Hematopoietic multipotent progenitor cell treated with erythropoietin and hydrocortisone succinate and interleukin-3 and kit ligand, for 17 days (in vitro differentiated cells): Measurements from ENCODE around the gene PSMB4.
A peak's percentile ranks its signal among the peaks of the same experiment; 100 is the strongest.
"Not testable (repeated sequence)": the region's sequence is repeated elsewhere in the genome, so short reads cannot be mapped to it uniquely, and the experiment has no call there.

ENCODE experiments used
- DNase-seq: peaks from one replicate; pipeline ENCODE4 v3.0.0-alpha.2; 2015; ENCODE audit warnings: low spot score

Gene PSMB4

DNA sequence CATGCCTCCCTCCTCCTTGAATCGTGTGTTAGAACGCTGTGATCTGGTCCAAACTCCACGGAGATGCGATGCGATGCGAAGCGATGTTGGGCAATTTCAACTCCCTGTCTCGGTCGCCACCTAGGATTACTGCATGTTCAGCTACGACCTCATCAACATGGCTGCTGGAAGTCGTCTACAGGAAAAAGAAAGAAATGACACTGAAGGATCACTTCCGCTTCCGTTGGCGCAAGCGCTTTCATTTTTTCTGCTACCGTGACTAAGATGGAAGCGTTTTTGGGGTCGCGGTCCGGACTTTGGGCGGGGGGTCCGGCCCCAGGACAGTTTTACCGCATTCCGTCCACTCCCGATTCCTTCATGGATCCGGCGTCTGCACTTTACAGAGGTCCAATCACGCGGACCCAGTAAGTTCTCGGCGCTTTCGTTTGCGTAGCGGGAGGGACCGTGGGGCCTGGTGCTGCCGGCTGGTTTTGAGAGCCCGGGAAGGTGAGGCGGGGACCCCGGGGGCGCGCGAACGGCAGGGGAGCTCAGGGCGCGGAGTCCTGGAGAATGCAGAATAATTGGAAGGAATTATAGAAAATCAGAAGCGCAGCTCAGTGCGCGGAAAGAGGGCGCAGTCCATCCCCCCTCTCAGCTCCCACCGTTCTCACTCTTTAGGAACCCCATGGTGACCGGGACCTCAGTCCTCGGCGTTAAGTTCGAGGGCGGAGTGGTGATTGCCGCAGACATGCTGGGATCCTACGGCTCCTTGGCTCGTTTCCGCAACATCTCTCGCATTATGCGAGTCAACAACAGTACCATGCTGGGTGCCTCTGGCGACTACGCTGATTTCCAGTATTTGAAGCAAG, at the start of gene PSMB4:
PSMB4 (plus strand) TSS at position 250 of the 848 bp plus-strand sequence; CDS start at position 265, 15 bp downstream.
- DNase-seq, result peak; percentile 95

DNA sequence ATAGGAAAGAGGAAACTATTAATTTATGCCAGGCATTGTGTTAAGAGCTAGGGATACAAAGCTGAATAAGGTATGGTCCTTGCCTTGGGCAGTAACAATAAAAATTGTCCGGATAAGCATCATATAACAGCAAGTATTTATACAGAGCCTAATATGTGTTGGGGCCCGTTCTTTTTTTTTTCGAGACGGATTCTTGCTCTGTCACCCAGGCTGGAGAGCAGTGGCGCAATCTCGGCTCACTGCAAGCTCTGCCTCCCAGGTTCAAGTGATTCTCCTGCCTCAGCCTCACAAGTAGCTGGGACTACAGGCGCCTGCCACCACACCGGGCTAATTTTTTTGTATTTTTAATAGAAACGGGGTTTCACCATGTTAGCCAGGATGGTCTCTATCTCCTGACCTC, 49.0 kb upstream of the PSMB4 start:
- DNase-seq, result not testable (repeated sequence)

DNA sequence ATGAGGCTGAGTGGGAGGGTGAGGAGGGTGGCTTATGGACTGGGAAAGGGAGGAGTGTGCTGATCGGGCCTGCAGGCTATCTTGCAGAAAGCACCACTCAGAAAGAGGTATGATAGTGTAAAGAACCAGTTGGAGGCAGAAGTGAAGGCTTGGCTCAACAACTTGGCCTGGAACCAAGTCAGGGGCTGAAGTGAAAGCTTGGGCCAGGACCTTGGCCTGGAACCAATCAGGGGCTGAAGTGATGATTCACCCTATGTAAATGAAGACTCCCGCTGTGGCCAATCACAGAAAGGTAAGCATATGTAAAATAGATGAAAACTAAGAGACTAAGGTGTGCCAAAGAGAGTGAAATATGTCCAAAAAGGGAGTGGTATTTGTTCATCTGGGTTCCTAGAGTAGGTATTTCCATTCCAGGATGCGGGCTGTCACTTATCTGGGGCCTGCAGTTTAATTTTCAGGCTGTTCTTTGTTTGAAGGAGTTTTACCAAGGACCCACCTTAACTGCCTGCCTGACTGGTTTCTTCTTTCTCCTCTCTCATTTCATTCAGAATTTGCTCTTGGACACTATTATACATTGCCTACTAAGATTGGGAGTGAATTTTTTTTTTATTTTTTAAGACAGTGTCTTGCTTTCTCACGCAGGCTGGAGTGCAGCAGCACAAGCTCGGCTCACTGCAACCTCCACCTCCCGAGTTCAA, 47.2 kb upstream of the PSMB4 start:
- peak; percentile 79 for DNase-seq

DNA sequence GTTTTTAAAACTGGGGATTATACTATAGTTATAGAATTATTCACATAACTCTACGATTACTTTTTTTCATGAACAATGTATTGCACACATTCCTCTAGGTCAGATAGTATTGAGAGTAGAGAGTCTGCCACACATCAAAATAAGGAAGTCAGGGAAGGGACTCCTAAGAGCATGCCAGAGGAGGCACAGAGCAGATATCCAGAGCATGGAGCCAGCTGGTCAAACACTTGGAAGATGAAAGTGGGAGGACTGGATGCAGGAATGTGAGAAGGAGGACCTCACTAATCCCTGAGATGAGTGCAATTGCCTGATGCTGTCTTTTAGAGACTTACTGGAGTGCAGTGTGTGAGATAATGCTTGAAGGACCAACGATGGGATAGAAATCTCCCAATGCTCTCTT, 42.7 kb upstream of the PSMB4 start:
- no peak for DNase-seq

DNA sequence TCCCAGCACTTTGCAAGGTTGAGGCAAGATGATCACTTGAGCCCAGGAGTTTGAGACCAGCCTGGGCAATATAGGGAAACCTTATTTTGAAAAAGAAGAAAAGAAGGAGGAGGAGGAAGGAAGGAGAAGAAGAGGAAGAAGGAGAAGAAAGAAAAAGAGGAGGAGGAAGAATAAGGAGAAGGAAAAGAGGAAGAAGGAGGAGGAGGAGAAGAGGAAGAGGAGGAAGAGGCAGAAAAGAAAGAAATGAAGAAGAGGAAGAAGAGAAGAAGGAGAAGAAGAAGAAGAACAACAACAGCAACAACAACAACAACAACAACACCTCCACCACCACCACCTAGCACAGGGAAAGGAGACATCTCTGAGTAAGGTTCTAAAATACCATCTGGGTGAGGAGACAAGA, 37.5 kb upstream of the PSMB4 start:
- no peak for DNase-seq

DNA sequence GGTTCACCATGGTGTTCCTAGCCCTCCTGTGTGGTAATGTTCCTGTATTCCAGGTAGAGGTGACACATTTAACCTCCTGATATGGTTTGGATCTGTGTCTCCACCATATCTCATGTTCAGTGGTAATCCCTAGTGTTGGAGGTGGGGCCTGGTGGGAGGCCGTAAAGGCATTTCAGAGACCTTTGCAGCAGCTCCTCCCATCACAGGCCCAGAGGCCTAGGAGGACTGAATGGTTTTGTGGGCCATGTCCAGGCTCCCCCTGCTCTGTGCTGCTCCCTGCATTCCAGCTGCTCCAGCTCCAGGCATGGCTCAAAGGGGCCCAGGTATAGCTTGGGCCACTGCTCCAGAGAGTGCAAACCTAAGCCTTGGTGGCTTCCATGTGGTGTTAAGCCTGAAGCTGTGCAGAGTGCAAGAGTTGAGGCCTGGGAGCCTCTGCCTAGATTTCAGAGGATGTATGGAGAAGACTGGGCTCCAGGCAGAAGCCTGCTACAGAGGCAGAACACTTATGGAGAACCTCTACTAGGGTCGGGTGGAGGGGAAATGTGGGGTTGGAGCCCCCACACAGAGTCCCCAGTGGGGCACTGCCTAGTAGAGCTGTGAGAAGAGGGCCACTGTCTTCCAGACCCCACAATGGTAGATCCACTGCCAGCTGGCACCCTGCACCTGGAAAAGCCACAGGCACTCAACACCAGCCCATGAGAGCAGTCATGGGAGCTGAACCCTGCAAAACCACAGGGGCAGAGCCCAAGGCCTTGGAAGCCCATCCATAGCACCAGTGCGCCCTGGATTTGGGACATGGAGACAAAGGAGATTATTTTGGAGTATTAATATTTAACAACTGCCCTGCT, 36.8 kb upstream of the PSMB4 start:
- DNase-seq, result no peak

DNA sequence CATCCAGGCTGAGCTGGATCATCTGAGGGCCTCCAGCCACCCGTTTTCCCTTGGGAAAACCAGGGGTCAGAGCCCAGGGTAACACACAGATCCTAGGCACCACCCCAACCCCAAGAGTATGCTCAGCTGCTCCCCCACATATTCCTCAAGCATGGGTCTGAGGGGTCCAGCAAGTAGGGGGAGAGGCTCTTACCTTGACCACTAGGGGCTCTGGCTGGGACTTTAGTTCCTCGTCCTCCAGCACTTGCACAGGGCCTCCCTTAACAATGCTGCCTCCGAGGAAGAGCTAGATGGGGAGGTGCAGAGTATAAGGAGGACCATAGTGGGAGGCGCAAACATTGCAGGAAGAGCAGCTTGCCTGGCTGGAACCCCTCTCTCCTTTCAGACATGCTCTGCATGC, 34.4 kb upstream of the PSMB4 start:
- no peak for DNase-seq

DNA sequence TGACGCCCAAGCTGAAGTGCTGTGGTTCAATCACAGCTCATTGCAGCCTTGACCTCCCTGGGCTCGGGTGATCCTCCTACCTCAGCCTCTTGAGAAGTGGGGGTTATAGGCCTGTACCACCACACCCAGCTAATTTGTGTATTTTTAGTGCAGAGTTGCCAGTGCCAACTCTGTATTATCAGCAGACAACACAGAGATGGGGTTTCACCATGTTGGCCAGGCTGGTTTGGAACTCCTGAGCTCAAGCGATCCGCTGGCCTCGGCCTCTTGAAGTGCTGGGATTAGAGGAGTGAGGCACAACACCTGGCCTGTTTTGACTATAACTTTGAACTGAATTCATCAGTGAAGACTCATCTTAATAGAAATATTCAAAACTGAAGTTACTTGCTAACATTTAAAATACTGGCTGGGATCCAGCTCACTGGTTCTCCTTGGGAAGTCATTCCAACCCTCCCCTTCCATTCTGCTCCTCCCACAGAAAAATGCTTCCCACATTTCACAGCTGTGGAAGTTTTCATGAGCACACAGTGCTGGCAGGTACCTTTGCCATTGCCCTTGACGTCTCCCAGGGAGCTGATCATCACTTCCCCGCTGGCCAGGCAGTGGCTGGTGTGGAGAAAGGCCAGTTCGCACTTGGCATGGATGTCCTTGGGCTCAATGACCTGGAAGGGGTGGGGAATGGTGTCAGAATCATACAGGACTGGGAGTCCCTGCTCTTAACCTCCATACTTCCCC, 31.5 kb upstream of the PSMB4 start:
- peak; percentile 67 for DNase-seq

DNA sequence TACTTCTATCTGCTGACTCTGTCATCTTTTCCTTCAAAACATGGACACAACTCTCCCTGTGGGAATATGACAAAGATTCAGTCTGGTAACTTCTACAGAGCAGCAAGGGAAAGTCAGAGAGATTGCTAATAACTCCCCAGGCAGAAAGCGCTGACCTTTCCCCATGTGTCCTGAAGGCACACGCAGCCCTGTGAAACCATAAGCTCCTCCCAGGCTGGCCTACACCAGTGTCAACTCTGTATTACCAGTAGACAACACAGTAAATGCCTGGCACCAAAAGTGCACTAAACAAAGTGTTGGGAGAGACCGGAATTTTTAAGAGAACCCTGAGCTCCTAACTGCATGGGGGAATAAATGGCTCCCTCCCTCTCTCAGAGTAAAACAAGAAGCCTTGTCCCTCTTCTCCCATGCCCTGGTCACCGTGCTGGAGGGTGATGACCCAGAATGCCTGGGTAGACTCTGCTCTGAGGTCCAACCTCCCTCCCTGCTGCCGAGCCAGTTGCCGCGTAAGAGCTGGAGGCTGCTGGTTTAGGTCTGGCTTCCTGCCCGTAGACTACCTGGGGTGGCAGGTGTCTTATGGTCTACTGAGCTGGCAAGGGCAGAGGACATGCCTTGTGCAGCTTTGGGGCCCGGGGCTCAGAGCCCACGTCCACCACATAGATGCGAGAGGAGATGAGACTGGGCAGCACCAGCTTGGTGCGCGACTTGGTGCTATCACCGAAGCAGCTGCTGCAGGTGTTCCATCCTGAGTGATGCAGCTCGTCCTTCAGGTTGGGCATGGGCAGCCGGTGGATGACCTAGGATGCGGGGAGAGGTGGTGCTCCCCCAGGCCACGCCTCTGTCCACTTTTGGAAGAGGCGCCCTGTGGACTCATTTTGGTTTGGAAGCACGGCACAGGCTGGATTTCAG, 30.7 kb upstream of the PSMB4 start:
- peak; percentile 35 for DNase-seq

DNA sequence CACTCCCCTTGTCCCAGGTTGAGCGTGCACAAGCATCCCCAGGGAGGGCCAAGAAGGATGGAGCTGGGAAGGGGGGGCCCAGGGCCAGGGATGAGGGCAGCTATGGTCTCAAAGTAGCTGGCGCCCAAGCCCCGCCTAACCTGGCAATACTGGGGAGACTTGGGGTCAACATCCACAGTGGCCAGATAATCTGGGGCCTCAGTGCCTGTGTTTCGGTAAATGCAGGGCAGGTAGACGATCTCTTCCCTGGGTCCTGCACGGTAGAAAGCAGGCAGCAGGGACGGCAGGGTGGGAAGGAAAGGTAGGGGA, 30.1 kb upstream of the PSMB4 start:
- no peak for DNase-seq

DNA sequence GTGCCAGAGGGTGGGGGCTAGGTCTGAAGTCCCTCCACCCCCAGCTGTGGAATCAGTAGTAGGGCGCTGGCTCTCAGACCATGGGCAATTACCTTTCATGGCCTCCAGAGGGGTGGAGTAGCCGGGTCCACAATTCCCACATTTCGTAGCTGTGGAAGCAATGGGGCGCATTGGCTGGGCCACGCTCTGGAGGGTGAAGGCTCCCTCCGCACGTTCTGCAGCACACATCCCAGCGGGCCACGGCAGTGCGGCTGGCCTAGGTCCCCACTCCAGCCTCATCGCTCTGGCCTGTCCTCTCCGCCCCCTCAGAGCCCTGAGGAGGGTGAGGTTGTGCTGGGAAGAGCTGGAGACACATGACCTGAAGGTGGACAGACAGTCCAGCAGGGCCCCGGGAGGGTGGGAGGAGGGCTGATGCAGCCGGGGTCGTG, 29.7 kb upstream of the PSMB4 start:
- peak; percentile 34 for DNase-seq

DNA sequence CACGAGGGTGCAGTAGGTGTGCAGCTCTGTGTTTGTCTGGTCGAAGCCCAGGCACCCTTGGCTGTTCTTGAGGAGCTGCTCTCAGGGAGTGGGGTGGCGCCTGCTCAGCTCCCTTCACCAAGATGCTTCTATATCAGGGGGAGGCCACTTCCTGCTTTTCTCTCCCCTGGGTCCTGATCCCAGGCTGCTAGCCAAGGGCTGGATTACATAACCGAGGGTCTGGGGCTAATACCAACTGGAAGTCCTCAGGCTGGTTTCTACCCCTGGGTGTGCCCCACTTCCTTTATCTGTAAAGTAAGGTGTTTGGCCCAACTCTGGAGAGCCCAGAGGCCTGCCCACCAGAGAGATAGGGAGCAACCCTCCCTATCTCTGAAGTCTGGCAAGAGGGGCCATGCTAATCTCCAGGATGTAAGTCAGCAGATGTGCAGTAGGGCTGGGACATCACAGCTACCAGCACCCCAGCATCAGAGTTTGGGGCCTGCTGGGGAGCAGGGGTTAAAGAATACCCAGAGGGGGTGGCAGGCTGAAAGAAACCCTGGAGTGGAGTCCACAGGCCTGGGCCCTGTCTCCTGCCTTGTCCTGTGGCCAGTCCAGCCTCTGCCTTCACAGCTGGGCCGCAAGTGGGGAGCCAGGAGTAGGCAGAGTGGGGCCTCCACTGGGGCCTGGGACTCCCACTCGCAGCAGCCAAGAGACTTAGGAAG, 29.0 kb upstream of the PSMB4 start:
- peak; percentile 91 for DNase-seq

DNA sequence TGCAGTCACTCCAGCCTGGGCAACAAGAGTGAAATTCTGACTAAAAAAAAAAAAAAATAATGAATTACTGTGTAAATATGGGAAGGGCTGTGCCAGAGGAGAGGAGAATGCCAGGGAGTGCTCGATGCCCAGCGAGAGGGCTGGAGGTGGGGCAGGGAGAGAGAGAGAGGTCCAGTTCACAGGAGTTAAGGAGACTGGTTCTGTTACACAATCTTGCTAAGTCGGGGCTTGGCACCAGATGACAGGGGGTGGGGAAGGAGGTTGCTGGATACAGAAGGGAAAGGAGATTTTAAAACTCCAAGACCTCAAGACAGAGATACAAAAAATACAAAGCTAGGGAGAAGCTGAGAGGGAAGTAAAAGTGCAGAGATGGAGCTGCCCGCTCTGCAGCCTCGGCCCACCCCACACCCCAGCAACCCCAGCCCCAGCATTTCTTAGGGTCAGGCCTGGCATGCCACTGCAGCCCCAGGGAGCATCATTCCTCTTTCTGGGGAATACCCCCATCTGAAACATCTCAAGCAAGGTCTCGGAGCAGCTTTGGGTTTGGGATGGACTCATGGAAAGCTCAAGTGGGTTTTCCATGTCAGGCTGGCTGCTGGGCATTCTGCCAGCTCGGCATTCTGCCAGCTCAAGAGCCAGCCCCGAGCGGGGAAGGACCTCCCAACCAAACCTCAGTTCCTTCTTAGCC, 27.9 kb upstream of the PSMB4 start:
- peak; percentile 93 for DNase-seq

DNA sequence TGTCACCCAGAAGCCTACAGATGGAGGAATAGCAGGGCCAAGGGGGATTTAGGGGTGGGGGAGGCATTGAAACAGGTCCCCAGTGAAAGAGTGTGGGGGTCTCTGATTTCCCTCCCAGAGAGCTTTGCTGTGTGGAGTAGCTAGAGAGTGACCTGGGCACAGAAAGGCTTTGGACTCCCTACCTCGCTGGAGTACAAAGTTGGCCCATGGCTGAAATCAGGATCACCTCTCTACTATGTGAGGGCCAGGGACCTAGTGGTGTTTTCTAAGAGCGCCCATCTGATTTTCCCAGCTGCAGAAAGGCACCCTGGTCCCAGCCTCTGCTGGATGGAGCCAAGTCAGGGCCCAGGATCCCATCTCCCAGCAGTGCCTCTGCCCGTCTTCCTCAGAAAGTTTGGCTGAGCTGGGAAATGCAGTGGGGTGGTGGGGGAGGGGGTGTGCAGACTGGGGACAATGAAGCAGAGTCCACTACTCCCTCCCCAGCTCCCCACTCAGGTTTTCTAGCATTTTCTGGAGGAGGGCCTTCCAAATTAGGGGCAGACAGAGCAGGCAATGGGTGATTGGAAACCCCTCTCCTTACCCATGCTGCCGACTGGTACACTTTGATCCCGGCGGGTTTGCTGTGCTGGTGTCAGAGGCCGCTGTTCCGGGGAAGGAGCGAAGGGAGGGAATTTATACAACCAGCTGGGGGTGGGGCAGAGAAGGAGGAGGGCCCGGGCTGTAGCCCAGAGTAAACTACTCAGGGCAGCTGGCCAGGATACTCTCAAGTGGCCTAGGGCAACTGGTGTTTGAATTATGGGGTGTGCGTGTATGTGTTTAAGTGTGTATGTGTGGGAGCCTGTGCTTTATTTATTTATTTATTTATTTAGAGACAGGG, 27.1 kb upstream of the PSMB4 start, which contains the start of gene SELENBP1:
SELENBP1 (minus strand) TSS at position 648 of the 877 bp plus-strand sequence; CDS start at position 584, 64 bp downstream.
- peak; percentile 90 for DNase-seq

DNA sequence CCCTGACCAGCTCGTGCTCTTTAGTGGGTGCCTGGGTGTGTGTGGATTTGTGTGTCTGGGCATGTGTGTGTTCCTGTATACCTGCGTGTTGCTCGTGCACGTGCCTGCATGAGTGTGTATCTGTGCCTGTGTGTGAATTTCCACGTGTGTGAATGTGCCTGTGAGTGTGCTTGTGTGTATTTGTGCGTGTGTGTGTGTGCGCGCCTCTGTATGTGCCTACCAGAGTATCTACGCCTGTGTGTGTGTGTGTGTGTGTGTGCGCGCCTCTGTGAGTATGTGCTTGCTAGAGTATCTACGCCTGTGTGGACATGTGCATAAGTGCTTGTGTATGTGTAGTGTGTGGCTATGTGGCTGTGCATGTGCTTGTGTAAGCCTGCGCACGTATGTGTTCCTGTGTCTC, 26.2 kb upstream of the PSMB4 start:
- DNase-seq, result no peak

DNA sequence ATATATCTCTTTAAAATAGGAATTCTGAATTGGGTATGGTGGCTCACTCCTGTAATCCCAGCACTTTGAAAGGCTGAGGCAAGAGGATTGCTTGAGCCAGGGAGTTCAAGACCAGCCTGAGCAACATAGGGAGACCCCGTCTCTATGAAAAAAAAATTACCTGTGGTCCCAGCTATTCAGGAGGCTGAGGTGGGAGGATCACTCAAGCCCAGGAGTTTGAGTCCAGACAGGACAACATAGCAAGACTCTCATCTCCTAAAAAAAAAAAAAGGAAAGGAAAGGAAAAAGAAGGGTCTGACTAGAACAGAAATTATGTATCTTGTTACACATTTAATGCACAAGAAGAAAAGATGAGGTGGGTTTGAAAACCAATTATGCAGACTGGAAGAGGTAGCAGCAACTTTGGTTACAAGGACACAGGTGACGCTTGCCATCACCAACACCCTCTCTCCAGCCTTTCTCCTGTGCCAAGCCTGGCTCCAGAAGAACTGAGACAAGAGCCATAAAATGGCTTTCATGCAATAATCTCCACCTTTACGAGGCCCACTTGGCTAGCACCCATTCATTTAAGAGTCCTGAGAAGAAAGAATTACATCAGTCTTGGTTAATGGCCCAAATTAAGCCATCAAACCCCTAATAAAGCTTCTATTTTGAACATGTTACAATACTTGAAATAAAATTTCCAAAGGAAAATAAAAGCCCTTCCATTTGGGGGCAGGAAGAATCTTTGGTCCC, 22.1 kb upstream of the PSMB4 start:
- no peak for DNase-seq

DNA sequence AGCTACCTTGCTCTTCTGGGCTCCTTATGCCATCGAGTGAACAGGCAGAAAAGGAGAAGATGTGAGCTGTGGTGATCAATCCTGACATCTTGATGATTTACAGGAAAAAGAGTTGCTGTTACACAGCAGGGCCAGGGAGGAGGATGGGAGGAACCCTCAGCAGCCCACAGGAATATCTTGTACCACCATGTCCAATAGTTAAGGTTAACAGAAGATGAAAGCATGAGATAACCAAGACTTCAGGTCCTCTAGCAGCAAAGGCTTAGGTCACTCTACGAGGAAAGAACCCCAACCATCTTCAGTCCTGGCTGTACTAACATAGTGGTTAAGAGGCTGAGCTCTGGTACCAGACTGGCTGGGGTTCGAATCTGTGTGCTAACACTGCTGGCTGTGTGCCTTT, 14.8 kb upstream of the PSMB4 start:
- no peak for DNase-seq

DNA sequence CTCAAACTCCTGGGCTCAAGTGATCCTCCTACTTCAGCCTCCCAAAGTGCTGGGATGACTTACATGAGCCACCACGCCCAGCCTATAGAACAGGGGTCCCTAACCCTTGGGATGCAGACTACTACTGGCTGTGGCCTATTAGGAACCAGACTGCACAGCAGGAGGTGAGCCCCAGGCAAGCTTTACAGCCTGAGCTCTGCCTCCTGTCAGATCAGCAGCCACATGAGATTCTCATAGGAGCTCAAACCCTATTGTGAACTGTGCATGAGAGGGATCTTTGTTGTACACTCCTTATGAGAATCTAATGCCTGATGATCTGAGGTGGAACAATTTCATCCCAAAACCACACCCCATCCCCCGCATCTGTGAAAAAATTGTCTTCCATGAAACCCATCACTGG, 13.4 kb upstream of the PSMB4 start:
- no peak for DNase-seq
